Cardiac fibroblast (primary cell): ENCODE data around the gene MRPL20.
A peak's percentile ranks its signal among the peaks of the same experiment; 100 is the strongest.

Source experiments
- DNase-seq, 2 donors: peaks; one replicate each; pipeline versions ENCODE4 v3.0.0 to v3.0.0-alpha.2; 2010; ENCODE audit warnings: low read depth in 2 of 2
- H3K4me3 ChIP-seq, 2 donors: replicated peaks in 1 of 2; 1 replicate in 1 of 2; 2 replicates in 1 of 2; pipeline ENCODE4 v1.5.1; 2011; ENCODE audit warnings: low read depth in 2 of 2, low read length in 2 of 2, mild to moderate bottlenecking in 2 of 2, moderate library complexity in 1 of 2
- CTCF ChIP-seq: IDR thresholded peaks from one replicate; pipeline ENCODE4 v1.5.1; 2011; ENCODE audit warnings: low read depth, mild to moderate bottlenecking, low read length, inconsistent platforms

Gene MRPL20

GRCh38 chr1:1367315-1367714, 39.8 kb downstream of the MRPL20 start:
- no peak overlapping the region for H3K4me3 ChIP-seq
- DNase-seq: no peak
- no peak for TF ChIP-seq CTCF

GRCh38 chr1:1366699-1367066, 40.4 kb downstream of the MRPL20 start:
- DNase-seq: no peak
- H3K4me3 ChIP-seq: no peak overlapping the region
- no peak for TF ChIP-seq CTCF

- DNase-seq: no peak
- H3K4me3 ChIP-seq: no peak overlapping the region
- TF ChIP-seq CTCF: no peak
Observed at GRCh38 chr1:1365875-1366698, 41.0 kb downstream of the MRPL20 start.

- DNase-seq: no peak
- no peak overlapping the region for H3K4me3 ChIP-seq
- no peak for TF ChIP-seq CTCF
Observed at GRCh38 chr1:1364266-1364665, 42.8 kb downstream of the MRPL20 start.

- peak; percentile 74 to 88 for DNase-seq
- TF ChIP-seq CTCF: peak; percentile 24
- H3K4me3 ChIP-seq: no peak overlapping the region
Observed at GRCh38 chr1:1361982-1362423, 45.1 kb downstream of the MRPL20 start.

GRCh38 chr1:1361233-1361981, 45.7 kb downstream of the MRPL20 start:
- DNase-seq: no peak

More at GRCh38 chr1:1361233-1361981, 45.7 kb downstream of the MRPL20 start:
- TF ChIP-seq CTCF: no peak
- H3K4me3 ChIP-seq: no peak overlapping the region
